Suprapubic skin (tissue), 4 donors: ENCODE results near the gene RCAN3. TPM values are rescaled to one million over a fixed set of nuclear protein-coding genes. Genes with fewer than 3 reads are reported as not detected.
"Not testable (repeated sequence)": the region's sequence is repeated elsewhere in the genome, so short reads cannot be mapped to it uniquely, and the experiment has no call there.

Experiments
- DNase-seq, 2 donors: peaks; one replicate each; pipeline ENCODE4 v3.0.0-alpha.2; 2019; ENCODE audit warnings: low spot score in 2 of 2
- H3K27ac ChIP-seq: fragments of 200-600 bp; sonication (generic); one replicate; pipeline ENCODE4 v1.5.1; 2019
- H3K27me3 ChIP-seq: fragments of 200-600 bp; sonication (generic); one replicate; pipeline ENCODE4 v1.5.1; 2019
- H3K36me3 ChIP-seq: fragments of 200-600 bp; sonication (generic); one replicate; pipeline ENCODE4 v1.5.1; 2019
- H3K4me1 ChIP-seq: fragments of 200-600 bp; sonication (generic); one replicate; pipeline ENCODE4 v1.5.1; 2019
- H3K4me3 ChIP-seq: fragments of 200-600 bp; sonication (generic); one replicate; pipeline ENCODE4 v1.5.1; 2019; ENCODE audit warnings: mild to moderate bottlenecking
- H3K9me3 ChIP-seq: fragments of 200-600 bp; sonication (generic); one replicate; pipeline ENCODE4 v1.5.1; 2019
- CTCF ChIP-seq, 2 donors: fragments of 200-600 bp in 1 of 2; fragments of 450-650 bp in 1 of 2; sonication (generic) in 1 of 2; IDR thresholded peaks; one replicate each; pipeline ENCODE4 v1.5.1; 2016 to 2019; ENCODE audit warnings: antibody characterized with exemption in 2 of 2, mild to moderate bottlenecking in 1 of 2, moderate library complexity in 1 of 2
- EP300 ChIP-seq: sonication (generic); formaldehyde crosslinking; IDR thresholded peaks from one replicate; pipeline ENCODE4 v1.6.1; 2017; ENCODE audit warnings: antibody characterized with exemption
- POLR2A ChIP-seq, 2 donors: fragments of 450-650 bp; IDR thresholded peaks; one replicate each; pipeline ENCODE4 v1.6.1; 2017; ENCODE audit warnings: antibody characterized with exemption in 2 of 2, mild to moderate bottlenecking in 2 of 2, moderate library complexity in 2 of 2
- POLR2AphosphoS5 ChIP-seq, 3 donors: sonication (generic); formaldehyde crosslinking; IDR thresholded peaks; one replicate each; pipeline ENCODE4 v1.6.1; 2017; ENCODE audit warnings: antibody characterized with exemption in 3 of 3
- WGBS: methylation state at CpG from one replicate; pipeline ENCODE4 v1.1.5; 2018; 5-methylcytosine and 5-hydroxymethylcytosine counted together
- total RNA-seq, 4 donors: library from RNA; depleted of rRNA; stranded (reverse); fragments of >200 nt; gene quantifications; one replicate each; pipeline ENCODE4 v1.1.0, GENCODE V29; 2016

The RCAN3 gene
- total RNA-seq, 4 donors from 2014 or later, result 27.0 to 29.8 (median 27.5) TPM

- TF ChIP-seq EP300 (no peak), CTCF (IDR thresholded peaks at IDR 0.05) (no peak), POLR2A (IDR thresholded peaks at IDR 0.05) (no peak), POLR2AphosphoS5 (IDR thresholded peaks at IDR 0.05) (no peak)
- DNase-seq, result peak in 1 of 2 donors; percentile 48
- Histone ChIP-seq H3K4me1 (no peaks in the 10 kb centered on the region), H3K4me3 (no peak overlapping the region), H3K27ac (no peak overlapping the region), H3K27me3 (no peaks in the 10 kb centered on the region), H3K9me3 (no peaks in the 10 kb centered on the region), H3K36me3 (no peaks in the 10 kb centered on the region)
- 85% methylated on average over 7 of the region's 7 CpGs for WGBS
Measured at GRCh38 chr1:24486331-24487065, 16.1 kb upstream of the RCAN3 start.

- Histone ChIP-seq H3K4me3 (no peak overlapping the region), H3K4me1 (no peaks in the 10 kb centered on the region), H3K27ac (no peak overlapping the region), H3K9me3 (no peaks in the 10 kb centered on the region), H3K36me3 (no peaks in the 10 kb centered on the region), H3K27me3 (no peaks in the 10 kb centered on the region)
- 94% methylated on average over 9 of the region's 9 CpGs for WGBS
- no peak for TF ChIP-seq CTCF (IDR thresholded peaks at IDR 0.05)
- no peak for TF ChIP-seq POLR2A (IDR thresholded peaks at IDR 0.05)
- TF ChIP-seq POLR2AphosphoS5 (IDR thresholded peaks at IDR 0.05), result no peak
- no peak for TF ChIP-seq EP300
- no peak for DNase-seq
Measured at GRCh38 chr1:24487455-24487854, 15.2 kb upstream of the RCAN3 start.

GRCh38 chr1:24488159-24488558 lies 14.5 kb upstream of the RCAN3 start:
- not testable (repeated sequence) for H3K36me3 ChIP-seq, H3K9me3 ChIP-seq, H3K27me3 ChIP-seq, H3K27ac ChIP-seq, DNase-seq, H3K4me1 ChIP-seq, H3K4me3 ChIP-seq
- WGBS, result 76% methylated on average over 7 of the region's 7 CpGs

- WGBS, result 94% methylated on average over 13 of the region's 13 CpGs
- Histone ChIP-seq H3K27ac (no peak overlapping the region), H3K9me3 (no peaks in the 10 kb centered on the region), H3K4me1 (no peaks in the 10 kb centered on the region), H3K27me3 (no peaks in the 10 kb centered on the region), H3K36me3 (no peaks in the 10 kb centered on the region), H3K4me3 (no peak overlapping the region)
- DNase-seq, result no peak
- TF ChIP-seq CTCF (IDR thresholded peaks at IDR 0.05) (no peak), POLR2AphosphoS5 (IDR thresholded peaks at IDR 0.05) (no peak), POLR2A (IDR thresholded peaks at IDR 0.05) (no peak), EP300 (no peak)
Measured at GRCh38 chr1:24489674-24490073, 13.0 kb upstream of the RCAN3 start.

- Histone ChIP-seq H3K9me3 (no peaks in the 10 kb centered on the region), H3K36me3 (no peaks in the 10 kb centered on the region), H3K27me3 (no peaks in the 10 kb centered on the region), H3K27ac (no peak overlapping the region), H3K4me1 (no peaks in the 10 kb centered on the region), H3K4me3 (no peak overlapping the region)
- DNase-seq, result no peak
- TF ChIP-seq POLR2A (IDR thresholded peaks at IDR 0.05) (no peak), POLR2AphosphoS5 (IDR thresholded peaks at IDR 0.05) (no peak), EP300 (no peak), CTCF (IDR thresholded peaks at IDR 0.05) (no peak)
- WGBS, result 98% methylated on average over 18 of the region's 18 CpGs
Measured at GRCh38 chr1:24490101-24490781, 12.4 kb upstream of the RCAN3 start.
